OCI-LY1 (cell line): Measurements from ENCODE around the gene CEL.
A peak's percentile ranks its signal among the peaks of the same experiment; 100 is the strongest.

Source experiments
- H2AFZ ChIP-seq: fragments of 200-600 bp; sonication (generic), shearing (Covaris generic); 2 replicates; pipeline ENCODE4 v1.6.0; 2014; ENCODE audit warnings: antibody characterized with exemption, mild to moderate bottlenecking, low read length
- H3F3A ChIP-seq: fragments of 200-600 bp; sonication (generic), shearing (Covaris generic); 2 replicates; pipeline ENCODE4 v1.6.0; 2014; ENCODE audit warnings: mild to moderate bottlenecking, antibody characterized with exemption, low read length, moderate library complexity; ENCODE audit not compliant: insufficient read depth
- H3K27ac ChIP-seq: fragments of 200-600 bp; sonication (generic); 2 replicates; pipeline ENCODE4 v1.5.1; 2014; ENCODE audit warnings: low read length, mixed run types, mild to moderate bottlenecking, low read depth; ENCODE audit not compliant: poor library complexity, severe bottlenecking
- H3K27me3 ChIP-seq: fragments of 200-600 bp; sonication (generic); 2 replicates; pipeline ENCODE4 v1.6.0; 2014; ENCODE audit warnings: antibody characterized with exemption, mild to moderate bottlenecking, low read length, moderate library complexity; ENCODE audit not compliant: insufficient read depth
- H3K36me3 ChIP-seq: fragments of 200-600 bp; sonication (generic); 2 replicates; pipeline ENCODE4 v1.6.1; 2014; ENCODE audit warnings: mild to moderate bottlenecking, antibody characterized with exemption, low read length, moderate library complexity, mixed read lengths; ENCODE audit not compliant: insufficient read depth
- H3K4me1 ChIP-seq: fragments of 200-600 bp; sonication (generic); 2 replicates; pipeline ENCODE4 v1.5.1; 2014; ENCODE audit warnings: mild to moderate bottlenecking, low read length, moderate library complexity; ENCODE audit not compliant: insufficient read depth, severe bottlenecking
- H3K4me2 ChIP-seq: fragments of 200-600 bp; sonication (generic), shearing (Covaris generic); 2 replicates; pipeline ENCODE4 v1.6.1; 2014; ENCODE audit warnings: low read length
- H3K4me3 ChIP-seq: fragments of 200-600 bp; sonication (generic); 2 replicates; pipeline ENCODE4 v1.5.1; 2014; ENCODE audit warnings: low read length, low read depth, mild to moderate bottlenecking, mixed read lengths; ENCODE audit not compliant: poor library complexity, severe bottlenecking
- H3K79me2 ChIP-seq: fragments of 200-600 bp; shearing (Covaris generic); 2 replicates; pipeline ENCODE4 v1.6.1; 2016; ENCODE audit warnings: mixed run types, low read length, mixed read lengths; ENCODE audit not compliant: insufficient read depth
- H3K9ac ChIP-seq: fragments of 200-600 bp; sonication (generic), shearing (Covaris generic); 2 replicates; pipeline ENCODE4 v1.6.1; 2014; ENCODE audit warnings: mild to moderate bottlenecking, low read length, mixed read lengths
- H3K9me2 ChIP-seq: fragments of 200-600 bp; sonication (generic), shearing (Covaris generic); 2 replicates; pipeline ENCODE4 v1.6.1; 2014; ENCODE audit warnings: low read depth, mild to moderate bottlenecking, low read length, mixed read lengths
- H3K9me3 ChIP-seq: fragments of 200-600 bp; shearing (Covaris generic); 2 replicates; pipeline ENCODE4 v1.6.1; 2014; ENCODE audit warnings: low read length, mixed read lengths
- H4K20me1 ChIP-seq: fragments of 200-600 bp; sonication (generic), shearing (Covaris generic); 2 replicates; pipeline ENCODE4 v1.6.0; 2016; ENCODE audit warnings: mild to moderate bottlenecking, low read length; ENCODE audit not compliant: insufficient read depth
- EZH2 ChIP-seq: fragments of 200-600 bp; sonication (generic), shearing (Covaris generic); IDR thresholded peaks from 2 replicates; pipeline ENCODE4 v1.8.0; 2017; ENCODE audit warnings: borderline replicate concordance, mixed run types, mild to moderate bottlenecking, antibody characterized with exemption, low read length, moderate library complexity, mixed read lengths
- TF ChIP-seq, protein P1 (sequence below): fragments of 200-600 bp; sonication (generic), shearing (Covaris generic); IDR thresholded peaks from 2 replicates; pipeline ENCODE4 v1.5.1; 2017; ENCODE audit warnings: mild to moderate bottlenecking, antibody characterized with exemption, low read length, moderate library complexity, mixed read lengths

CEL gene

DNA sequence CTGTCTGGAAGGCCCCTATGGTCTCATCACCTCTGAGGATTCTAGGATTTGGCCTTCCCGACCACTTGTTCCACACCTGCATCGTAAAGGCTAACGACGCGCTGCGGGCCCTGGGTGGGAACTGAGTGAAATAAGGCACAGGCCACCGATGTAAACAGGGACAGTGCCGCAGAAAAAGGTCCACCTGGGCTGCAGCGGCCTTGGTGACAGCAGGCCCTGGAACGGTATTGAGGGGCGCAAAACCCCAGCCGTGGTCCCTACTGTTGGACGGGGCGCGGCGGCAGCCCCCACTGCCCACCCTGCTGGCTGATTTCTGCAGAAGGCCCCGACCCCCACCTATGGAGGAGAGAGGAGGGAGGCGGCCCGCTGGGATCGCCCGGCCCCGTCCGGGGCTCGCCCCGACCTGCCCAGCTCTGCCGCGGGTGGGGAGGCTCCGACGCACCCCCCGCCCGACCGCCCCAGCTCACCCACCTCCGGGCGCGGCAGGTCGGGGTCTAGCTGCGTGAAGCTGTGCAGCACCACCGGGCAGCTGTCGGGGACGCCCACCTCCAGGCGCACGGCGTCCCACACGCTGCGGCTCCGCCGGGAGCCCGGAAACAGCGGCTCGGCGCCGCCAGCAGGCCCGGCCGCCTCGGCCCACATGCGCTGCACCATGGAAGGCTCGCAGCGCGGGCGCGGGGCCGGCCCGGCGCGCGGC is 58.9 kb downstream of the CEL start:
- TF ChIP-seq, protein P1, sequence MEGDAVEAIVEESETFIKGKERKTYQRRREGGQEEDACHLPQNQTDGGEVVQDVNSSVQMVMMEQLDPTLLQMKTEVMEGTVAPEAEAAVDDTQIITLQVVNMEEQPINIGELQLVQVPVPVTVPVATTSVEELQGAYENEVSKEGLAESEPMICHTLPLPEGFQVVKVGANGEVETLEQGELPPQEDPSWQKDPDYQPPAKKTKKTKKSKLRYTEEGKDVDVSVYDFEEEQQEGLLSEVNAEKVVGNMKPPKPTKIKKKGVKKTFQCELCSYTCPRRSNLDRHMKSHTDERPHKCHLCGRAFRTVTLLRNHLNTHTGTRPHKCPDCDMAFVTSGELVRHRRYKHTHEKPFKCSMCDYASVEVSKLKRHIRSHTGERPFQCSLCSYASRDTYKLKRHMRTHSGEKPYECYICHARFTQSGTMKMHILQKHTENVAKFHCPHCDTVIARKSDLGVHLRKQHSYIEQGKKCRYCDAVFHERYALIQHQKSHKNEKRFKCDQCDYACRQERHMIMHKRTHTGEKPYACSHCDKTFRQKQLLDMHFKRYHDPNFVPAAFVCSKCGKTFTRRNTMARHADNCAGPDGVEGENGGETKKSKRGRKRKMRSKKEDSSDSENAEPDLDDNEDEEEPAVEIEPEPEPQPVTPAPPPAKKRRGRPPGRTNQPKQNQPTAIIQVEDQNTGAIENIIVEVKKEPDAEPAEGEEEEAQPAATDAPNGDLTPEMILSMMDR = no peak
- TF ChIP-seq EZH2 = no peak
- no peak overlapping the region for H3K27ac ChIP-seq
- no peaks in the 10 kb centered on the region; the same call in 1 of the 2 replicates for H3K36me3 ChIP-seq
- peak overlapping the region; percentile 69 for H3K9ac ChIP-seq
- H3K79me2 ChIP-seq = no peaks in the 10 kb centered on the region
- H3K4me2 ChIP-seq = peak overlapping the region; percentile 95
- H2AFZ ChIP-seq = no peak overlapping the region
- H3K4me1 ChIP-seq = peaks cover 16% of the 10 kb centered on the region
- no peaks in the 10 kb centered on the region for H3K9me3 ChIP-seq
- no peaks in the 10 kb centered on the region for H3K9me2 ChIP-seq
- peak overlapping the region; percentile 67 for H3K4me3 ChIP-seq
- H4K20me1 ChIP-seq = no peaks in the 10 kb centered on the region
- no peaks in the 10 kb centered on the region for H3F3A ChIP-seq
- H3K27me3 ChIP-seq = no peaks in the 10 kb centered on the region
